HCT116 (cell line): Measurements from ENCODE around the gene TMEM41A. TPM values are rescaled to one million over a fixed set of nuclear protein-coding genes. Genes with fewer than 3 reads are reported as not detected.
A peak's percentile ranks its signal among the peaks of the same experiment; 100 is the strongest.

Experiments used
- ATAC-seq: fragments of 200-7000 bp; cut with Tn5 transposase; 2 replicates; pipeline ENCODE4 v1.9.1; 2020; ENCODE audit warnings: mild to moderate bottlenecking, moderate library complexity
- BruUV-seq: library from RNA; stranded (reverse); fragments of 400-500 nt; replicated peaks from 2 replicates; lab custom pipeline; 2021; lab: Mats Ljungman, UMichigan
- CTCF ChIA-PET: fragments of 300-600 bp; sonication (Branson Sonifier 250); formaldehyde crosslinking; loops from one replicate; lab custom pipeline; 2021; ENCODE audit warnings: antibody characterized with exemption; lab: Charles Lee
- POLR2A ChIA-PET: fragments of 300-600, 350-600 bp; sonication (Branson Sonifier 250); formaldehyde crosslinking; loops from one replicate; lab custom pipeline; 2021; ENCODE audit warnings: antibody characterized with exemption; lab: Charles Lee
- RAD21 ChIA-PET, 2 experiments: fragments of 300-600 bp; sonication (Branson Sonifier 250); formaldehyde crosslinking; loops; one replicate each; lab custom pipeline; 2023; ENCODE audit warnings: low total read pairs in 2 of 2; ENCODE audit not compliant: uncharacterized antibody in 2 of 2, unreplicated experiment in 2 of 2, low non-redundant PET in 1 of 2; lab: Charles Lee
- DNase-seq: peaks from one replicate; pipeline ENCODE4 v3.0.0-alpha.2; 2010; ENCODE audit warnings: low read depth, low spot score
- H2AFZ ChIP-seq: fragments of 200-600 bp; shearing (Covaris generic), sonication (generic); 2 replicates; pipeline ENCODE4 v1.6.1; 2017; ENCODE audit warnings: low read depth, mixed run types, mixed read lengths, antibody characterized with exemption, low read length; ENCODE audit not compliant: poor library complexity, severe bottlenecking
- H3K27ac ChIP-seq: 2 replicates; pipeline ENCODE4 v1.5.1; 2012; ENCODE audit warnings: low read depth, low read length
- H3K27me3 ChIP-seq: fragments of 200-600 bp; sonication (generic); 2 replicates; pipeline ENCODE4 v1.6.1; 2016; ENCODE audit warnings: mixed run types, low read length, mixed read lengths; ENCODE audit not compliant: insufficient read depth
- H3K36me3 ChIP-seq, 2 experiments: fragments of 200-500 bp in 1 of 2; fragments of 200-600 bp in 1 of 2; sonication (Bioruptor generic) in 1 of 2; sonication (generic) in 1 of 2; 2 replicates each; pipeline versions ENCODE4 v1.5.1 to v1.6.1; 2014 to 2016; ENCODE audit warnings: low read length in 2 of 2, inconsistent platforms in 1 of 2, mixed read lengths in 1 of 2, mixed run types in 1 of 2; ENCODE audit not compliant: insufficient read depth in 2 of 2, control insufficient read depth in 1 of 2
- H3K4me1 ChIP-seq, 2 experiments: fragments of 200-600 bp in 1 of 2; sonication (generic) in 1 of 2; 2 replicates each; pipeline versions ENCODE4 v1.5.1 to v1.6.1; 2012 to 2017; ENCODE audit warnings: low read length in 2 of 2, inconsistent platforms in 1 of 2, mild to moderate bottlenecking in 1 of 2, mixed read lengths in 1 of 2, mixed run types in 1 of 2, moderate library complexity in 1 of 2; ENCODE audit not compliant: insufficient read depth in 2 of 2, control insufficient read depth in 1 of 2
- H3K4me2 ChIP-seq: fragments of 200-600 bp; sonication (generic); 2 replicates; pipeline ENCODE4 v1.6.1; 2017; ENCODE audit warnings: mixed run types, low read length, mixed read lengths
- H3K4me3 ChIP-seq, 2 experiments: fragments of 200-600 bp in 1 of 2; sonication (generic) in 1 of 2; replicated peaks in 1 of 2; 2 replicates each; pipeline ENCODE4 v1.5.1; 2011 to 2016; ENCODE audit warnings: low read length in 2 of 2, control low read depth in 1 of 2, low read depth in 1 of 2, mild to moderate bottlenecking in 1 of 2, mixed read lengths in 1 of 2, mixed run types in 1 of 2
- H3K79me2 ChIP-seq: fragments of 200-600 bp; sonication (generic); 2 replicates; pipeline ENCODE4 v1.6.1; 2017; ENCODE audit warnings: mild to moderate bottlenecking, mixed run types, low read length, moderate library complexity, mixed read lengths; ENCODE audit not compliant: insufficient read depth
- H3K9ac ChIP-seq: fragments of 200-600 bp; sonication (generic); 2 replicates; pipeline ENCODE4 v1.6.1; 2016; ENCODE audit warnings: low read length, mixed read lengths
- H3K9me2 ChIP-seq: fragments of 200-600 bp; sonication (generic), shearing (Covaris generic); 2 replicates; pipeline ENCODE4 v1.6.1; 2017; ENCODE audit warnings: mixed run types, mild to moderate bottlenecking, moderate library complexity; ENCODE audit not compliant: insufficient read depth
- H3K9me3 ChIP-seq, 2 experiments: fragments of 200-500 bp in 1 of 2; fragments of 200-600 bp in 1 of 2; sonication (Bioruptor generic) in 1 of 2; sonication (generic) in 1 of 2; 2 replicates each; pipeline ENCODE4 v1.6.1; 2014 to 2017; ENCODE audit warnings: low read length in 2 of 2, mixed read lengths in 2 of 2, inconsistent platforms in 1 of 2, low read depth in 1 of 2, mild to moderate bottlenecking in 1 of 2, mixed run types in 1 of 2, moderate library complexity in 1 of 2; ENCODE audit not compliant: control insufficient read depth in 1 of 2, insufficient read depth in 1 of 2
- H4K20me1 ChIP-seq: fragments of 200-600 bp; sonication (generic), shearing (Covaris generic); 2 replicates; pipeline ENCODE4 v1.6.1; 2017; ENCODE audit warnings: mixed run types, mild to moderate bottlenecking, moderate library complexity; ENCODE audit not compliant: insufficient read depth
- CBX3 ChIP-seq: IDR thresholded peaks from 2 replicates; pipeline ENCODE4 v1.6.1; 2012; ENCODE audit warnings: low read depth
- CEBPB ChIP-seq: IDR thresholded peaks from 2 replicates; pipeline ENCODE4 v1.6.1; 2012; ENCODE audit warnings: low read depth
- EGR1 ChIP-seq: IDR thresholded peaks from 2 replicates; pipeline ENCODE4 v1.6.1; 2012; ENCODE audit warnings: low read depth
- EZH2 ChIP-seq: fragments of 200-600 bp; sonication (generic); IDR thresholded peaks from 2 replicates; pipeline ENCODE4 v1.6.1; 2017; ENCODE audit warnings: antibody characterized with exemption, mixed run types
- EZH2phosphoT487 ChIP-seq: fragments of 200-600 bp; IDR thresholded peaks from 2 replicates; pipeline ENCODE4 v1.6.1; 2018; ENCODE audit warnings: antibody characterized with exemption, borderline replicate concordance
- JUND ChIP-seq: IDR thresholded peaks from 2 replicates; pipeline ENCODE4 v1.6.1; 2012
- POLR2A ChIP-seq: IDR thresholded peaks from 2 replicates; pipeline ENCODE4 v1.7.0; 2011; ENCODE audit warnings: borderline replicate concordance; ENCODE audit not compliant: insufficient read depth, insufficient read length; ENCODE audit errors: extremely low read depth
- POLR2AphosphoS5 ChIP-seq: IDR thresholded peaks from 2 replicates; pipeline ENCODE4 v1.6.1; 2011; ENCODE audit warnings: mild to moderate bottlenecking, low read depth, low read length, moderate library complexity
- RAD21 ChIP-seq: IDR thresholded peaks from 2 replicates; pipeline ENCODE4 v1.6.1; 2012; ENCODE audit warnings: low read depth, mild to moderate bottlenecking
- SIN3A ChIP-seq: IDR thresholded peaks from 2 replicates; pipeline ENCODE4 v1.6.1; 2012; ENCODE audit warnings: low read depth
- SP1 ChIP-seq: IDR thresholded peaks from 2 replicates; pipeline ENCODE4 v1.6.1; 2012; ENCODE audit warnings: low read depth
- SRF ChIP-seq: IDR thresholded peaks from 2 replicates; pipeline ENCODE4 v1.6.1; 2012; ENCODE audit warnings: low read depth
- TCF7L2 ChIP-seq: IDR thresholded peaks from 2 replicates; pipeline ENCODE4 v1.7.0; 2011; ENCODE audit warnings: borderline replicate concordance, inconsistent platforms; ENCODE audit not compliant: insufficient read depth, insufficient read length; ENCODE audit errors: extremely low read depth
- YY1 ChIP-seq: IDR thresholded peaks from 2 replicates; pipeline ENCODE4 v1.6.1; 2011; ENCODE audit warnings: low read length, low read depth, moderate library complexity, mild to moderate bottlenecking; ENCODE audit not compliant: insufficient replicate concordance; ENCODE audit errors: extremely low read depth
- ZFX ChIP-seq: fragments of 450-650 bp; IDR thresholded peaks from 2 replicates; pipeline ENCODE4 v1.6.1; 2017
- ZNF274 ChIP-seq: fragments of 200-500 bp; sonication (Bioruptor generic); IDR thresholded peaks from 2 replicates; pipeline ENCODE4 v1.6.1; 2014; ENCODE audit warnings: mild to moderate bottlenecking, low read depth, low read length, inconsistent platforms
- intact Hi-C: fragments of 100-400 bp; cut with micrococcal nuclease; formaldehyde crosslinking; loops from 2 replicates; pipeline ENCODE4 v1.10.0; 2022
- total RNA-seq: library from RNA; stranded (reverse); gene quantifications from one replicate; pipeline ENCODE4 v1.2.1, GENCODE V29; 2021; ENCODE audit not compliant: unreplicated experiment
- TF ChIP-seq, protein P1 (sequence below): IDR thresholded peaks from 2 replicates; pipeline ENCODE4 v1.6.1; 2011; ENCODE audit warnings: mild to moderate bottlenecking, low read length, moderate library complexity; ENCODE audit not compliant: insufficient replicate concordance; ENCODE audit errors: extremely low read depth
- TF ChIP-seq, protein P2 (sequence below): IDR thresholded peaks from 2 replicates; pipeline ENCODE4 v1.6.1; 2012; ENCODE audit warnings: low read depth
- TF ChIP-seq, protein P3 (sequence below), 3 experiments: fragments of 200-600 bp in 1 of 3; sonication (generic) in 1 of 3; IDR thresholded peaks in 2 of 3; conservative IDR thresholded peaks in 1 of 3; 2 replicates each; pipeline ENCODE4 v1.5.1; 2012 to 2017; ENCODE audit warnings: low read depth in 2 of 3, low read length in 2 of 3, antibody characterized with exemption in 1 of 3, borderline replicate concordance in 1 of 3, control low read depth in 1 of 3, mild to moderate bottlenecking in 1 of 3, mixed read lengths in 1 of 3, mixed run types in 1 of 3, moderate library complexity in 1 of 3; ENCODE audit not compliant: insufficient read depth in 1 of 3
- TF ChIP-seq, protein P4 (sequence below): IDR thresholded peaks from 2 replicates; pipeline ENCODE4 v1.6.1; 2012
- TF ChIP-seq, protein P5 (sequence below): IDR thresholded peaks from 2 replicates; pipeline ENCODE4 v1.6.1; 2012

The TMEM41A gene
- total RNA-seq, 1 experiment from 2014 or later = 25.4 TPM

DNA sequence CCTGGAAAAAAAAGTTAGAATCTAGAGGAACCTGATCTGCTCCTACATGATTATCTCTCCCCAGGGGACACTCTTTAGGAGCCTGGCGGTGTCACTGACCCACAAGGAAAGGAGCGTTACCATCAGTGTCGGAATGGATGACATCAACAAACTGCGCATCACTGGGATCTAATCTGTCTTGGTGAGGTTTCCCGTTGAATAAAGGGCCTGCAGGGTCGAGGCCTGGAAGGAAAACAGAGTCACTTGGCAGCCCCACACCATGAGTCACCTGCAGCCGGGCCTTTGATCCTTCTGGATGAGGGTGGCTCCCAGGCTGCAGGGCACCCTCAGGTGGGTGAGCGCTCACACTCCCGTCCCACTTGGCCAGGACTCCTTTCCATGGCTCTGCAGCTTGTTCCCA lies 28.5 kb upstream of the TMEM41A start:
- H3K4me2 ChIP-seq = peak overlapping the region; percentile 77
- H2AFZ ChIP-seq = peak overlapping the region; percentile 65
- ATAC-seq (peak; percentile 90), DNase-seq (peak; percentile 81)
- ChIA-PET POLR2A (interaction anchor here (1.7 kb wide), 1 partner anchor 11 kb away, joined by 3 read pairs; no protein-coding TSS in a partner anchor), RAD21 (no interaction called here), CTCF (no interaction called here)
- H3K79me2 ChIP-seq = no peaks in the 10 kb centered on the region
- peak overlapping the region; percentile 0 to 53; a peak in 3 of 4 replicates for H3K4me3 ChIP-seq
- no peaks in the 10 kb centered on the region for H3K9me3 ChIP-seq
- no peaks in the 10 kb centered on the region for H3K36me3 ChIP-seq
- no peaks in the 10 kb centered on the region for H3K27me3 ChIP-seq
- H3K27ac ChIP-seq = peak overlapping the region; percentile 59
- H3K9ac ChIP-seq = peak overlapping the region; percentile 44
- peaks cover 23% of the 10 kb centered on the region in 2 experiments for H3K4me1 ChIP-seq
- no peaks in the 10 kb centered on the region for H3K9me2 ChIP-seq
- no peaks in the 10 kb centered on the region for H4K20me1 ChIP-seq
- BruUV-seq = no TSS peak
- intact Hi-C loops = loop anchor here (1.0 kb wide), 1 partner anchor 32 kb away; no protein-coding TSS in a partner anchor
- TF ChIP-seq ZFX = no peak
- no peak for TF ChIP-seq EZH2phosphoT487
- no peak for TF ChIP-seq EGR1
- TF ChIP-seq, protein P1, sequence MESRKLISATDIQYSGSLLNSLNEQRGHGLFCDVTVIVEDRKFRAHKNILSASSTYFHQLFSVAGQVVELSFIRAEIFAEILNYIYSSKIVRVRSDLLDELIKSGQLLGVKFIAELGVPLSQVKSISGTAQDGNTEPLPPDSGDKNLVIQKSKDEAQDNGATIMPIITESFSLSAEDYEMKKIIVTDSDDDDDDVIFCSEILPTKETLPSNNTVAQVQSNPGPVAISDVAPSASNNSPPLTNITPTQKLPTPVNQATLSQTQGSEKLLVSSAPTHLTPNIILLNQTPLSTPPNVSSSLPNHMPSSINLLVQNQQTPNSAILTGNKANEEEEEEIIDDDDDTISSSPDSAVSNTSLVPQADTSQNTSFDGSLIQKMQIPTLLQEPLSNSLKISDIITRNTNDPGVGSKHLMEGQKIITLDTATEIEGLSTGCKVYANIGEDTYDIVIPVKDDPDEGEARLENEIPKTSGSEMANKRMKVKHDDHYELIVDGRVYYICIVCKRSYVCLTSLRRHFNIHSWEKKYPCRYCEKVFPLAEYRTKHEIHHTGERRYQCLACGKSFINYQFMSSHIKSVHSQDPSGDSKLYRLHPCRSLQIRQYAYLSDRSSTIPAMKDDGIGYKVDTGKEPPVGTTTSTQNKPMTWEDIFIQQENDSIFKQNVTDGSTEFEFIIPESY = no peak
- TF ChIP-seq, protein P2, sequence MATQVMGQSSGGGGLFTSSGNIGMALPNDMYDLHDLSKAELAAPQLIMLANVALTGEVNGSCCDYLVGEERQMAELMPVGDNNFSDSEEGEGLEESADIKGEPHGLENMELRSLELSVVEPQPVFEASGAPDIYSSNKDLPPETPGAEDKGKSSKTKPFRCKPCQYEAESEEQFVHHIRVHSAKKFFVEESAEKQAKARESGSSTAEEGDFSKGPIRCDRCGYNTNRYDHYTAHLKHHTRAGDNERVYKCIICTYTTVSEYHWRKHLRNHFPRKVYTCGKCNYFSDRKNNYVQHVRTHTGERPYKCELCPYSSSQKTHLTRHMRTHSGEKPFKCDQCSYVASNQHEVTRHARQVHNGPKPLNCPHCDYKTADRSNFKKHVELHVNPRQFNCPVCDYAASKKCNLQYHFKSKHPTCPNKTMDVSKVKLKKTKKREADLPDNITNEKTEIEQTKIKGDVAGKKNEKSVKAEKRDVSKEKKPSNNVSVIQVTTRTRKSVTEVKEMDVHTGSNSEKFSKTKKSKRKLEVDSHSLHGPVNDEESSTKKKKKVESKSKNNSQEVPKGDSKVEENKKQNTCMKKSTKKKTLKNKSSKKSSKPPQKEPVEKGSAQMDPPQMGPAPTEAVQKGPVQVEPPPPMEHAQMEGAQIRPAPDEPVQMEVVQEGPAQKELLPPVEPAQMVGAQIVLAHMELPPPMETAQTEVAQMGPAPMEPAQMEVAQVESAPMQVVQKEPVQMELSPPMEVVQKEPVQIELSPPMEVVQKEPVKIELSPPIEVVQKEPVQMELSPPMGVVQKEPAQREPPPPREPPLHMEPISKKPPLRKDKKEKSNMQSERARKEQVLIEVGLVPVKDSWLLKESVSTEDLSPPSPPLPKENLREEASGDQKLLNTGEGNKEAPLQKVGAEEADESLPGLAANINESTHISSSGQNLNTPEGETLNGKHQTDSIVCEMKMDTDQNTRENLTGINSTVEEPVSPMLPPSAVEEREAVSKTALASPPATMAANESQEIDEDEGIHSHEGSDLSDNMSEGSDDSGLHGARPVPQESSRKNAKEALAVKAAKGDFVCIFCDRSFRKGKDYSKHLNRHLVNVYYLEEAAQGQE = no peak
- peak; percentile 95 for TF ChIP-seq CBX3
- peak; percentile 100 for TF ChIP-seq TCF7L2
- peak; percentile 78 for TF ChIP-seq SRF
- TF ChIP-seq CEBPB = peak; percentile 73
- peak; percentile 29 for TF ChIP-seq YY1
- TF ChIP-seq POLR2AphosphoS5 = peak; percentile 58
- TF ChIP-seq, protein P3, sequence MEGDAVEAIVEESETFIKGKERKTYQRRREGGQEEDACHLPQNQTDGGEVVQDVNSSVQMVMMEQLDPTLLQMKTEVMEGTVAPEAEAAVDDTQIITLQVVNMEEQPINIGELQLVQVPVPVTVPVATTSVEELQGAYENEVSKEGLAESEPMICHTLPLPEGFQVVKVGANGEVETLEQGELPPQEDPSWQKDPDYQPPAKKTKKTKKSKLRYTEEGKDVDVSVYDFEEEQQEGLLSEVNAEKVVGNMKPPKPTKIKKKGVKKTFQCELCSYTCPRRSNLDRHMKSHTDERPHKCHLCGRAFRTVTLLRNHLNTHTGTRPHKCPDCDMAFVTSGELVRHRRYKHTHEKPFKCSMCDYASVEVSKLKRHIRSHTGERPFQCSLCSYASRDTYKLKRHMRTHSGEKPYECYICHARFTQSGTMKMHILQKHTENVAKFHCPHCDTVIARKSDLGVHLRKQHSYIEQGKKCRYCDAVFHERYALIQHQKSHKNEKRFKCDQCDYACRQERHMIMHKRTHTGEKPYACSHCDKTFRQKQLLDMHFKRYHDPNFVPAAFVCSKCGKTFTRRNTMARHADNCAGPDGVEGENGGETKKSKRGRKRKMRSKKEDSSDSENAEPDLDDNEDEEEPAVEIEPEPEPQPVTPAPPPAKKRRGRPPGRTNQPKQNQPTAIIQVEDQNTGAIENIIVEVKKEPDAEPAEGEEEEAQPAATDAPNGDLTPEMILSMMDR (IDR thresholded peaks at IDR 0.05 in 2 of 3, conservative IDR thresholded peaks at IDR 0.05 in 1 of 3; ENCODE audit: borderline replicate concordance in 1 of 3, insufficient read depth in 1 of 3, low read depth in 2 of 3, low read length in 2 of 3) = no peak
- TF ChIP-seq RAD21 = peak; percentile 51; the same call in 1 of the 2 replicates
- peak; percentile 85 for TF ChIP-seq SP1
- TF ChIP-seq, protein P4, sequence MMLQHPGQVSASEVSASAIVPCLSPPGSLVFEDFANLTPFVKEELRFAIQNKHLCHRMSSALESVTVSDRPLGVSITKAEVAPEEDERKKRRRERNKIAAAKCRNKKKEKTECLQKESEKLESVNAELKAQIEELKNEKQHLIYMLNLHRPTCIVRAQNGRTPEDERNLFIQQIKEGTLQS = no peak
- TF ChIP-seq SIN3A = peak; percentile 71; the same call in 1 of the 2 replicates
- no peak for TF ChIP-seq EZH2
- TF ChIP-seq JUND = peak; percentile 94
- TF ChIP-seq ZNF274 = no peak
- TF ChIP-seq POLR2A = no peak
- TF ChIP-seq, protein P5, sequence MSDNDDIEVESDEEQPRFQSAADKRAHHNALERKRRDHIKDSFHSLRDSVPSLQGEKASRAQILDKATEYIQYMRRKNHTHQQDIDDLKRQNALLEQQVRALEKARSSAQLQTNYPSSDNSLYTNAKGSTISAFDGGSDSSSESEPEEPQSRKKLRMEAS = peak; percentile 75; the same call in 1 of the 2 replicates
